Gastroesophageal sphincter (tissue), 3 donors: ENCODE measurements around the gene ZNF492.

ENCODE experiments used
- CTCF ChIP-seq, 4 experiments: fragments of 200-600 bp in 2 of 4; fragments of 450-650 bp in 2 of 4; sonication (generic) in 1 of 4; IDR thresholded peaks; one replicate each; pipeline ENCODE4 v1.5.1; 2017 to 2019; ENCODE audit warnings: antibody characterized with exemption in 4 of 4, mild to moderate bottlenecking in 2 of 4, moderate library complexity in 2 of 4
- EP300 ChIP-seq: sonication (generic); formaldehyde crosslinking; IDR thresholded peaks from one replicate; pipeline ENCODE4 v1.6.1; 2017; ENCODE audit warnings: antibody characterized with exemption, mild to moderate bottlenecking

DNA sequence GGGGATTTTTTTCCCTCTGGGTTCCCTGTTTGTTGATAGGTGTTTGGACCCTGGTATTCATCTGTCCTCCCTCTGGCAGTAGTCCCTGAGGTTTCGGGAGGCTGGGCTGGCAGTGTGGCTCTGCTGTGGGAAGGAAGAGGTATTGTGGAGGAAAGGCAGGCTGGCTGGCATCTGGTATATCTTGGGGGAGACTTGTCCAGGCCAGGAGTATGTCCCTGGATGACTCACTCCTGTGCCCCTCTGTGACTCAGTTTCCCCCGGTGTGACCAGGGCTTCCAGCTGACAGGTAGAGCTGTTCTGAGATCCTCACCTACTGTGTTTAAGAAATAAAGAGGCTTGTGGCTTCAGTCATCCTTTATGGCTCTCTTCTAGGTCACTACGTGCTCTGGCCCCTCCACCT lies 14.2 kb upstream of the ZNF492 start:
- TF ChIP-seq CTCF (IDR thresholded peaks at IDR 0.05) = no peak
- no peak for TF ChIP-seq EP300
